Ishikawa (cell line): ENCODE measurements around the gene ADAP2.

Experiments
- CEBPB ChIP-seq: IDR thresholded peaks from 2 replicates; pipeline ENCODE4 v1.6.1; 2012
- CREB1 ChIP-seq: IDR thresholded peaks from 2 replicates; pipeline ENCODE4 v1.6.1; 2012; ENCODE audit warnings: low read depth
- EGR1 ChIP-seq: IDR thresholded peaks from 2 replicates; pipeline ENCODE4 v1.6.1; 2012
- EP300 ChIP-seq: IDR thresholded peaks from 2 replicates; pipeline ENCODE4 v1.6.1; 2012; ENCODE audit warnings: borderline replicate concordance
- FOXM1 ChIP-seq: IDR thresholded peaks from 2 replicates; pipeline ENCODE4 v1.6.1; 2012; ENCODE audit warnings: low read depth, borderline replicate concordance
- NFIC ChIP-seq: IDR thresholded peaks from 2 replicates; pipeline ENCODE4 v1.6.1; 2012
- RAD21 ChIP-seq: IDR thresholded peaks from 2 replicates; pipeline ENCODE4 v1.6.1; 2012; ENCODE audit warnings: low read depth
- TAF1 ChIP-seq: IDR thresholded peaks from 2 replicates; pipeline ENCODE4 v1.6.1; 2012; ENCODE audit warnings: low read depth, mild to moderate bottlenecking
- TCF12 ChIP-seq: IDR thresholded peaks from 2 replicates; pipeline ENCODE4 v1.6.1; 2012; ENCODE audit warnings: low read depth
- TEAD4 ChIP-seq: IDR thresholded peaks from 2 replicates; pipeline ENCODE4 v1.6.1; 2012
- YY1 ChIP-seq: IDR thresholded peaks from 2 replicates; pipeline ENCODE4 v1.6.1; 2012; ENCODE audit warnings: low read depth
- ZBTB7A ChIP-seq: IDR thresholded peaks from 2 replicates; pipeline ENCODE4 v1.6.1; 2012; ENCODE audit warnings: low read depth
- TF ChIP-seq, protein P1 (sequence below): IDR thresholded peaks from 2 replicates; pipeline ENCODE4 v1.6.1; 2012
- TF ChIP-seq, protein P2 (sequence below): IDR thresholded peaks from 2 replicates; pipeline ENCODE4 v1.6.1; 2012
- TF ChIP-seq, protein P3 (sequence below): IDR thresholded peaks from 2 replicates; pipeline ENCODE4 v1.6.1; 2012; ENCODE audit warnings: low read depth, mild to moderate bottlenecking

The ADAP2 gene, protein sequence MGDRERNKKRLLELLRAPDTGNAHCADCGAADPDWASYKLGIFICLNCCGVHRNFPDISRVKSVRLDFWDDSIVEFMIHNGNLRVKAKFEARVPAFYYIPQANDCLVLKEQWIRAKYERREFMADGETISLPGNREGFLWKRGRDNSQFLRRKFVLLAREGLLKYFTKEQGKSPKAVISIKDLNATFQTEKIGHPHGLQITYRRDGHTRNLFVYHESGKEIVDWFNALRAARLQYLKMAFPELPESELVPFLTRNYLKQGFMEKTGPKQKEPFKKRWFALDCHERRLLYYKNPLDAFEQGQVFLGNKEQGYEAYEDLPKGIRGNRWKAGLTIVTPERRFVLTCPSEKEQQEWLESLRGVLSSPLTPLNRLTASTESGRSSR

DNA sequence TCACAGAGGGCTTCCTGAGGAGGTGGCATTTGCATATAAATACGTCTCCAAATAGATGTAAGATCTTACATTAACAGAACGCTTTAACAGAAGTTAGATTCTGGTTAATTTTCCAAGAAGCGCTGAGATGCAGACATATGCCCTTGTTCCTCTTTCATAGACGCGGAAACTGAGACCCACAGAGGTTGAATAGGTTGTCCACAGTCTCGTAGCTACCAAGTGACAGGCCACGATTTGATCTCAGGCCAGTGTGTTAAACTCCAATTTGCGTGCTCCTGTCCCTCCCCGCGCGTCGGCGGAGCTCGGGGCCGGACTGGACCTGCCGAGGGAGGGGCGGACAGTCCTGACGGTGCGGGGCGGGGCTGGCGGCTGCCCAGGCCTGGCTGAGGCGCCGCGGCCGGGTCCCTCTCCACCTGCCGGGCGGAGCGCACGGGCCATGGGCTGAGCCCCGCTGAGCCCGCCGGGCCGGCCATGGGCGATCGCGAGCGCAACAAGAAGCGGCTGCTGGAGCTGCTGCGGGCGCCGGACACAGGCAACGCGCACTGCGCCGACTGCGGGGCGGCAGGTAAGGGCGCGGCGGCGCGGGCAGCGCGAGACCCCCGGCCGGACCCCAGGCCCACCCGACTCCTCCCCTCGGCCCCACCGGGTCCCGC is at the start of gene ADAP2:
Gene ADAP2 (plus strand): TSS at position 402 of the 653 bp plus-strand sequence. CDS start 70 bp downstream, at position 472.
- TF ChIP-seq, protein P1, sequence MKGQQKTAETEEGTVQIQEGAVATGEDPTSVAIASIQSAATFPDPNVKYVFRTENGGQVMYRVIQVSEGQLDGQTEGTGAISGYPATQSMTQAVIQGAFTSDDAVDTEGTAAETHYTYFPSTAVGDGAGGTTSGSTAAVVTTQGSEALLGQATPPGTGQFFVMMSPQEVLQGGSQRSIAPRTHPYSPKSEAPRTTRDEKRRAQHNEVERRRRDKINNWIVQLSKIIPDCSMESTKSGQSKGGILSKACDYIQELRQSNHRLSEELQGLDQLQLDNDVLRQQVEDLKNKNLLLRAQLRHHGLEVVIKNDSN: no peak
- 0 out of 2 replicates have a peak, but pooled peaks have one; percentile 26 for TF ChIP-seq TAF1
- no peak for TF ChIP-seq TCF12
- TF ChIP-seq CEBPB: no peak
- peak; percentile 78; the same call in 1 of the 2 replicates for TF ChIP-seq ZBTB7A

DNA sequence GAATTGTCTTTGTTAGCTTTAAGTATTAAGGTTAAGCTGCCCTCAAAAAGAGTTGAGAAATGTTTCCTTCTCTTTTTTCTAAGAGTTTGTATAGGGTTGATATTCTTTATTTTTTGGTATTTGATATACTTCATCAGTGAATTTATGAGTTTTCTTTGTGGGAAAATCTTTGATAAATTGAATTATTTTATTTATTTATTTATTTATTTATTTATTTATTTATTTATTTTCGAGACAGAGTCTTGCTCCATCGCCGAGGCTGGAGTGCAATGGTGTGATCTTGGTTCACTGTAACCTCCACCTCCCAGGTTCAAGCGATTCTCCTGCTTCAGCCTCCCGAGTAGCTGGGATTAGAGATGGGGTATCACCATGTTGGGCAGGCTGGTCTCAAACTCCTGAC is 35.6 kb upstream of the ADAP2 start:
- TF ChIP-seq, protein P2, sequence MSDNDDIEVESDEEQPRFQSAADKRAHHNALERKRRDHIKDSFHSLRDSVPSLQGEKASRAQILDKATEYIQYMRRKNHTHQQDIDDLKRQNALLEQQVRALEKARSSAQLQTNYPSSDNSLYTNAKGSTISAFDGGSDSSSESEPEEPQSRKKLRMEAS: no peak
- no peak for TF ChIP-seq EP300
- TF ChIP-seq TAF1: no peak
- no peak for TF ChIP-seq YY1
- TF ChIP-seq, protein P3, sequence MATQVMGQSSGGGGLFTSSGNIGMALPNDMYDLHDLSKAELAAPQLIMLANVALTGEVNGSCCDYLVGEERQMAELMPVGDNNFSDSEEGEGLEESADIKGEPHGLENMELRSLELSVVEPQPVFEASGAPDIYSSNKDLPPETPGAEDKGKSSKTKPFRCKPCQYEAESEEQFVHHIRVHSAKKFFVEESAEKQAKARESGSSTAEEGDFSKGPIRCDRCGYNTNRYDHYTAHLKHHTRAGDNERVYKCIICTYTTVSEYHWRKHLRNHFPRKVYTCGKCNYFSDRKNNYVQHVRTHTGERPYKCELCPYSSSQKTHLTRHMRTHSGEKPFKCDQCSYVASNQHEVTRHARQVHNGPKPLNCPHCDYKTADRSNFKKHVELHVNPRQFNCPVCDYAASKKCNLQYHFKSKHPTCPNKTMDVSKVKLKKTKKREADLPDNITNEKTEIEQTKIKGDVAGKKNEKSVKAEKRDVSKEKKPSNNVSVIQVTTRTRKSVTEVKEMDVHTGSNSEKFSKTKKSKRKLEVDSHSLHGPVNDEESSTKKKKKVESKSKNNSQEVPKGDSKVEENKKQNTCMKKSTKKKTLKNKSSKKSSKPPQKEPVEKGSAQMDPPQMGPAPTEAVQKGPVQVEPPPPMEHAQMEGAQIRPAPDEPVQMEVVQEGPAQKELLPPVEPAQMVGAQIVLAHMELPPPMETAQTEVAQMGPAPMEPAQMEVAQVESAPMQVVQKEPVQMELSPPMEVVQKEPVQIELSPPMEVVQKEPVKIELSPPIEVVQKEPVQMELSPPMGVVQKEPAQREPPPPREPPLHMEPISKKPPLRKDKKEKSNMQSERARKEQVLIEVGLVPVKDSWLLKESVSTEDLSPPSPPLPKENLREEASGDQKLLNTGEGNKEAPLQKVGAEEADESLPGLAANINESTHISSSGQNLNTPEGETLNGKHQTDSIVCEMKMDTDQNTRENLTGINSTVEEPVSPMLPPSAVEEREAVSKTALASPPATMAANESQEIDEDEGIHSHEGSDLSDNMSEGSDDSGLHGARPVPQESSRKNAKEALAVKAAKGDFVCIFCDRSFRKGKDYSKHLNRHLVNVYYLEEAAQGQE: no peak
- TF ChIP-seq TCF12: no peak

DNA sequence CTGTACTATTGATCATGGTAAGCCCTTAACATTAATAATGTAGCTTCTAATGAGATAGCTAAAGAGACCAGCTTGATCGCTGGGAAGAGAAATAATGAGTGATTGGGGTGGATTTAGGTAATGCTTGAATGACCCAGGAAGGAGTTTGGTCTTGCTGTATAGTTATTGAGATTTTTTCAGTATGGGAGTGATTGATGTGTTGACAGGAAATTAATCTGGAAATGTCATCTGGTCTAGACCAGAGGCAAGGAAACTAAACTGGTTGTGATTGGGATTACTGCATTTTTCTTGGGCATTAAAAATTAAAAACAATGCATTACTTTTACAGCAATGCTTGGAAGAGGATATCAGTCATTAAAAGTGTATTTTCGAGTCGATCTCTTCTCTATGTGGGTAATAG is 27.5 kb upstream of the ADAP2 start:
- TF ChIP-seq YY1 (no peak), ZBTB7A (no peak), CEBPB (no peak), EP300 (no peak), RAD21 (no peak), NFIC (no peak), TCF12 (no peak), TEAD4 (no peak), EGR1 (no peak), FOXM1 (no peak)
- TF ChIP-seq, protein P1: no peak
- TF ChIP-seq, protein P2: no peak

DNA sequence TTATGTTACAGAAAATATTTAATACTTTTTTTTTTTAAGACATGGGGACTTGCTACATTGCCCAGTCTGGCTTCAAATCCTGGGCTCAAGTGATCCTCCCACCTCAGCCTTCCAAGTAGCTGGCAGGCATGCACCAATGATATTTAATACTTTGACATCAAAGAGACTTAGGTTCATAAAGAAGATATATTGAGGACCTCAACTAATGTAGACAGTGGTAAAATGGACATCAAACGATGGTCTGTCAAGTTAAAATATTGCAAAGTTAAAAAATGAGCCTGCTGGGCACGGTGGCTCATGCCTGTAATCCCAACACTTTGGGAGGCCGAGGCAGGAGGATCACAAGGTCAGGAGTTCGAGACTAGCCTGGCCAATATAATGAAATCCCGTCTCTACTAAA is 24.4 kb upstream of the ADAP2 start:
- TF ChIP-seq CREB1 (no peak), TAF1 (no peak), CEBPB (no peak), NFIC (no peak), FOXM1 (no peak), TEAD4 (no peak), YY1 (no peak)
- TF ChIP-seq, protein P2: no peak

DNA sequence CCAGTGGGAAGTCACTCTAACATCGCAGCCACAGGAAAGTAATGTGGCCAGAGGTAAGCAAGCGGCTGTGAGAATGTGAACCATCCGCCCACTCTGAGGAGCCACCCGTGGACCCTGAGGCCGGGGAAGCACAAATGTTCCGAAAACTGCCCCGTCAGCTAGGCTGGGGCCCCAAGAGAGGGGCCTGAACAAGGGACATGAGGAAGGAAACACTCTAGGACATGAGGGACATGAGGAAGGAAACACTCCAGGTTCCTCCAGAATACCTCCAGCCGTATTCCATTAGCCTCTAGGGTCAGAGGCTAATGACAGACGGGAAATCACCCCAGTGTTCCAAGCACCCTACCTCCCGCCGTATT is 16.0 kb upstream of the ADAP2 start:
- TF ChIP-seq, protein P2: no peak
- no peak for TF ChIP-seq CREB1
- TF ChIP-seq EGR1: no peak
- TF ChIP-seq TCF12: no peak
- TF ChIP-seq, protein P3: no peak
- no peak for TF ChIP-seq TEAD4
- no peak for TF ChIP-seq RAD21
- no peak for TF ChIP-seq NFIC
